ENCODE results near the gene IRAK2. TPM values are rescaled to one million over a fixed set of nuclear protein-coding genes. Genes with fewer than 3 reads are reported as not detected.
A peak's percentile ranks its signal among the peaks of the same experiment; 100 is the strongest.

The IRAK2 gene
- total RNA-seq, 2 experiments from 2014 or later = 1.4 TPM

DNA sequence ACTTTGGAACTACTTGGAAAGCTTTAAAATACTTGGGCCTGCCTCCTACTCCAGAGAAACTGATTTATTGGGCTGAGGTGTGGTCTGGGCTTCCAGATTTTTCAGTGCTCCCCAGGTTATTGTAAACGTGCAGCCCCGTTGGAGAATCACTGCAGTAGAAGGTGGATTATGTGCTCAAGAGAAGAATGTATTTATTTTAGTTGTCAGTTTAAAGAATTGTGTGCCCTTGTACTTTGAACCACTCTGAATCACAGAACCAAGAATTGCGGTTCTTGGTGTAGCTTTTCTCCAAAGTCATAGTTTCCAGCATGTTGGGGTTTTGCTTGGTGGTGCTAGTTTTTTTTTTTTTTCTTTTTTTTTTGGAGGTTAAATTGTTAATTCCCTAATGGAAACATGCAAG is 85.1 kb downstream of the IRAK2 start:
- TF ChIP-seq, protein P1, sequence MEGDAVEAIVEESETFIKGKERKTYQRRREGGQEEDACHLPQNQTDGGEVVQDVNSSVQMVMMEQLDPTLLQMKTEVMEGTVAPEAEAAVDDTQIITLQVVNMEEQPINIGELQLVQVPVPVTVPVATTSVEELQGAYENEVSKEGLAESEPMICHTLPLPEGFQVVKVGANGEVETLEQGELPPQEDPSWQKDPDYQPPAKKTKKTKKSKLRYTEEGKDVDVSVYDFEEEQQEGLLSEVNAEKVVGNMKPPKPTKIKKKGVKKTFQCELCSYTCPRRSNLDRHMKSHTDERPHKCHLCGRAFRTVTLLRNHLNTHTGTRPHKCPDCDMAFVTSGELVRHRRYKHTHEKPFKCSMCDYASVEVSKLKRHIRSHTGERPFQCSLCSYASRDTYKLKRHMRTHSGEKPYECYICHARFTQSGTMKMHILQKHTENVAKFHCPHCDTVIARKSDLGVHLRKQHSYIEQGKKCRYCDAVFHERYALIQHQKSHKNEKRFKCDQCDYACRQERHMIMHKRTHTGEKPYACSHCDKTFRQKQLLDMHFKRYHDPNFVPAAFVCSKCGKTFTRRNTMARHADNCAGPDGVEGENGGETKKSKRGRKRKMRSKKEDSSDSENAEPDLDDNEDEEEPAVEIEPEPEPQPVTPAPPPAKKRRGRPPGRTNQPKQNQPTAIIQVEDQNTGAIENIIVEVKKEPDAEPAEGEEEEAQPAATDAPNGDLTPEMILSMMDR (conservative IDR thresholded peaks at IDR 0.05; ENCODE audit: low read length) = no peak
- no peak for TF ChIP-seq EZH2phosphoT487 (IDR thresholded peaks at IDR 0.05; ENCODE audit: borderline replicate concordance, low read depth, low read length)
- Histone ChIP-seq H3K27ac (ENCODE audit: low read depth, low read length, poor library complexity, severe bottlenecking) (peak overlapping the region; percentile 82), H4K20me1 (ENCODE audit: insufficient read depth, low read length) (peaks cover 16% of the 10 kb centered on the region; the same call in 1 of the 2 replicates), H3K36me3 (ENCODE audit: insufficient read depth, low read length) (peaks cover 57% of the 10 kb centered on the region), H3K9me3 (ENCODE audit: low read length) (peaks cover 15% of the 10 kb centered on the region; the same call in 1 of the 2 replicates), H3K4me1 (ENCODE audit: insufficient read depth, low read length, poor library complexity, severe bottlenecking) (peaks cover 21% of the 10 kb centered on the region), H3K9me2 (ENCODE audit: insufficient read depth, low read length) (no peaks in the 10 kb centered on the region), H3K79me2 (ENCODE audit: insufficient read depth, low read depth, low read length) (peaks cover 58% of the 10 kb centered on the region), H3K4me2 (ENCODE audit: low read length) (peak overlapping the region; percentile 95), H3K4me3 (ENCODE audit: low read depth, low read length, poor library complexity, severe bottlenecking) (peak overlapping the region; percentile 88), H2AFZ (ENCODE audit: low read length) (no peak overlapping the region)
- no TSS peak for BruUV-seq (replicated peaks)
- no peak for DNase-seq (ENCODE audit: low spot score)
- ChIA-PET POLR2A (no interaction called here), CTCF (ENCODE audit: unreplicated experiment) (no interaction called here)
- intact Hi-C loops (cut with micrococcal nuclease; ENCODE audit: unreplicated experiment) = loop anchor here (2.0 kb wide), 3 partner anchors 71 to 223 kb away; partner anchors contain the start of genes FANCD2 and SEC13

DNA sequence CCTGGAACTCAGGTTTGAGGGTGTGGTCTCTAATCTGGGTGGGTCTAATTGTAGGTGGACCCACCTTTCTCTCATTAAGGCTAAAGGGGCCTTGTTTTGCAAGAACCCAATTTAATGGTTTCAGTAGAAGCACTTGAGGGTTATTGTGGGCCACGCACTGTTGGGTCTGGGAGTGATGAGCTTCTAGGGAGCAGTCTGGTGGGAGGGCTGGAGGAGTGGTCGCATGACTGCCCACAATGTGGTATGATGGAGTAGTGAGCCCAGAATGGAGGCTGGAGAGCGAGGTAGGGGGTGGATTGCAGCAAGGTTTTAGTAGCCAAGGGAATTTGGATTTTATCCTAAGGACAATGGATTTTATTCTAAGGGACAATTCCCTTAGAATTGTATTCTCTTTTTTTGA is 86.3 kb downstream of the IRAK2 start:
- intact Hi-C loops (cut with micrococcal nuclease; ENCODE audit: unreplicated experiment) = no loop called here
- no peak for DNase-seq (ENCODE audit: low spot score)
- Histone ChIP-seq H3K36me3 (ENCODE audit: insufficient read depth, low read length) (peaks cover 69% of the 10 kb centered on the region), H3K9me2 (ENCODE audit: insufficient read depth, low read length) (no peaks in the 10 kb centered on the region), H4K20me1 (ENCODE audit: insufficient read depth, low read length) (peaks cover 16% of the 10 kb centered on the region; the same call in 1 of the 2 replicates), H3K4me2 (ENCODE audit: low read length) (peak overlapping the region; percentile 95), H3K4me3 (ENCODE audit: low read depth, low read length, poor library complexity, severe bottlenecking) (peak overlapping the region; percentile 88), H3K9me3 (ENCODE audit: low read length) (peaks cover 3% of the 10 kb centered on the region; the same call in 1 of the 2 replicates), H3K27ac (ENCODE audit: low read depth, low read length, poor library complexity, severe bottlenecking) (no peak overlapping the region), H2AFZ (ENCODE audit: low read length) (no peak overlapping the region), H3K79me2 (ENCODE audit: insufficient read depth, low read depth, low read length) (peaks cover 70% of the 10 kb centered on the region), H3K4me1 (ENCODE audit: insufficient read depth, low read length, poor library complexity, severe bottlenecking) (peaks cover 21% of the 10 kb centered on the region)
- no TSS peak for BruUV-seq (replicated peaks)
- ChIA-PET POLR2A (interaction anchor here (1.1 to 1.3 kb wide), 2 partner anchors 10 to 166 kb away, joined by 3 read pairs; no protein-coding TSS in a partner anchor), CTCF (ENCODE audit: unreplicated experiment) (no interaction called here)
- TF ChIP-seq, protein P1 (conservative IDR thresholded peaks at IDR 0.05; ENCODE audit: low read length) = no peak
- TF ChIP-seq EZH2phosphoT487 (IDR thresholded peaks at IDR 0.05; ENCODE audit: borderline replicate concordance, low read depth, low read length) = no peak

DNA sequence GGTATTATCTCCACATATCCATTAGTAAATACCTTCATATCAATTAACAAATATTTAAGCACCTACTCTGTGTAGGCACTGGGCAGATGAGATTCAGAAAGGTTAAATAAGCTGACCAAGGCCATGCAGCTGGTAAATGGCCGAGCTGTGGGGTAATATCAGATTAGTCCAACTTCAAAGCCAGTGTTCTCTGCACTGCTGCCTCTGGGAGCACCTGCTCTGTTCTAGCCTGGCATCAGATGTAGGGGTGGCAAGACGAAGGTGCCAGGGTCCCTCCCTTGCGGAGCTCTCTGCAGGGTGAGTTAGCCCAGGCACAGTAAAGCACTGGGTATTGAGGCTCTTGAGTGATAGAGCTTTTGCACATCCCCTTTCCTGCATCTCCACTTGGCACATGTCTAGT is 89.0 kb downstream of the IRAK2 start:
- Histone ChIP-seq H3K4me1 (ENCODE audit: insufficient read depth, low read length, poor library complexity, severe bottlenecking) (peaks cover 12% of the 10 kb centered on the region), H3K27ac (ENCODE audit: low read depth, low read length, poor library complexity, severe bottlenecking) (no peak overlapping the region), H4K20me1 (ENCODE audit: insufficient read depth, low read length) (peaks cover 16% of the 10 kb centered on the region; the same call in 1 of the 2 replicates), H3K9me2 (ENCODE audit: insufficient read depth, low read length) (no peaks in the 10 kb centered on the region), H2AFZ (ENCODE audit: low read length) (no peak overlapping the region), H3K9me3 (ENCODE audit: low read length) (no peaks in the 10 kb centered on the region), H3K79me2 (ENCODE audit: insufficient read depth, low read depth, low read length) (peaks cover 94% of the 10 kb centered on the region), H3K4me2 (ENCODE audit: low read length) (no peak overlapping the region), H3K36me3 (ENCODE audit: insufficient read depth, low read length) (peaks cover 94% of the 10 kb centered on the region), H3K4me3 (ENCODE audit: low read depth, low read length, poor library complexity, severe bottlenecking) (no peak overlapping the region)
- BruUV-seq (replicated peaks) = no TSS peak
- no peak for TF ChIP-seq EZH2phosphoT487 (IDR thresholded peaks at IDR 0.05; ENCODE audit: borderline replicate concordance, low read depth, low read length)
- TF ChIP-seq, protein P1 (conservative IDR thresholded peaks at IDR 0.05; ENCODE audit: low read length) = no peak
- ChIA-PET CTCF (ENCODE audit: unreplicated experiment) (no interaction called here), POLR2A (interaction anchor here (0.5 to 1.4 kb wide), 2 partner anchors 15 to 137 kb away, joined by 3 to 4 read pairs; no protein-coding TSS in a partner anchor)
- intact Hi-C loops (cut with micrococcal nuclease; ENCODE audit: unreplicated experiment) = no loop called here
- DNase-seq (ENCODE audit: low spot score) = no peak

All from OCI-LY7 (cell line).